ENCODE data around the gene SLC35G3.
"Not testable (repeated sequence)": the region's sequence is repeated elsewhere in the genome, so short reads cannot be mapped to it uniquely, and the experiment has no call there.

SLC35G3 gene

DNA sequence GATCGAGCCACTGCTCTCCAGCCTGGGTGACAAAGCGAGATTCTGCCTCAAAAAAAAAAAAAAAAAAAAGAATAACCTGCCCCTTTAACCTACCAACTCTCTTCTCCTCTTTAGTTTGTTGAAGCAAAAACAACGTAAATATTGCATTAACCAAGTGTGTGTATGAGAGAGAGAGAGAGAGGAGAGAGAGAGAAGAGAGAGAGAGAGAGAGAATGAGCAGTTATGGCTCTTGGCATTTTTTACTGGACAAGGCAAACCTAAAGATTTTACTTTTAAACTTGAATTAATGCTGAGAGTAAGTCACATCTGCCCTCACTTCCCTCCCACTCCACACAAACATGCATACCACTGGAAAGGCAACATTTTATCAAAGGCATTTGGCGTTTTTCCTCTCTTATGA is 45.6 kb upstream of the SLC35G3 start:
- TF ChIP-seq, protein P1, sequence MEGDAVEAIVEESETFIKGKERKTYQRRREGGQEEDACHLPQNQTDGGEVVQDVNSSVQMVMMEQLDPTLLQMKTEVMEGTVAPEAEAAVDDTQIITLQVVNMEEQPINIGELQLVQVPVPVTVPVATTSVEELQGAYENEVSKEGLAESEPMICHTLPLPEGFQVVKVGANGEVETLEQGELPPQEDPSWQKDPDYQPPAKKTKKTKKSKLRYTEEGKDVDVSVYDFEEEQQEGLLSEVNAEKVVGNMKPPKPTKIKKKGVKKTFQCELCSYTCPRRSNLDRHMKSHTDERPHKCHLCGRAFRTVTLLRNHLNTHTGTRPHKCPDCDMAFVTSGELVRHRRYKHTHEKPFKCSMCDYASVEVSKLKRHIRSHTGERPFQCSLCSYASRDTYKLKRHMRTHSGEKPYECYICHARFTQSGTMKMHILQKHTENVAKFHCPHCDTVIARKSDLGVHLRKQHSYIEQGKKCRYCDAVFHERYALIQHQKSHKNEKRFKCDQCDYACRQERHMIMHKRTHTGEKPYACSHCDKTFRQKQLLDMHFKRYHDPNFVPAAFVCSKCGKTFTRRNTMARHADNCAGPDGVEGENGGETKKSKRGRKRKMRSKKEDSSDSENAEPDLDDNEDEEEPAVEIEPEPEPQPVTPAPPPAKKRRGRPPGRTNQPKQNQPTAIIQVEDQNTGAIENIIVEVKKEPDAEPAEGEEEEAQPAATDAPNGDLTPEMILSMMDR (IDR thresholded peaks at IDR 0.05; ENCODE audit: low read depth, low read length), result no peak
- peak in 1 of 2 donors; percentile 29 for DNase-seq (ENCODE audit: low read depth in 2 of 2)
- H3K4me3 ChIP-seq (replicated peaks in 1 of 2; ENCODE audit: low read depth in 2 of 2, low read length in 2 of 2), result no peak overlapping the region

DNA sequence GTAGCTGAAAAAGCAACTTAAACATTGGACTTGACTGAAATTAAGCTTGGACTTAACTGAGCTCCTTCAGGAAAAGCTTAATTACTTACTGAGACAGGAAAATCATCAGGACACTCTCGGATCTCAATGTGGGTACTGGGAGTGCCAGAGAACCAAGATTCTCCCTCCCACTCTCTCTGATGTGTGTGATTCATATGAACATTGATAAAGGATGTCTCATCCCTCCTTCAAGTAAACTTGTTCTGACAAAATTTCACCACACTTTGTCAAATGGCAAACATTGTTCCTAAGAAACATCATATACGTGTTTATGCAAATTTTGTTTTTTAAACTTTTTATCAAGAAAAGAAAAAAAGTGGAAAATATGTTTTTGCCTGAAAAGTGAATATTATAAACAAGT is 44.6 kb upstream of the SLC35G3 start:
- peak; percentile 34 to 70 for DNase-seq (ENCODE audit: low read depth in 2 of 2)
- no peak overlapping the region for H3K4me3 ChIP-seq (replicated peaks in 1 of 2; ENCODE audit: low read depth in 2 of 2, low read length in 2 of 2)
- TF ChIP-seq, protein P1 (IDR thresholded peaks at IDR 0.05; ENCODE audit: low read depth, low read length), result no peak

DNA sequence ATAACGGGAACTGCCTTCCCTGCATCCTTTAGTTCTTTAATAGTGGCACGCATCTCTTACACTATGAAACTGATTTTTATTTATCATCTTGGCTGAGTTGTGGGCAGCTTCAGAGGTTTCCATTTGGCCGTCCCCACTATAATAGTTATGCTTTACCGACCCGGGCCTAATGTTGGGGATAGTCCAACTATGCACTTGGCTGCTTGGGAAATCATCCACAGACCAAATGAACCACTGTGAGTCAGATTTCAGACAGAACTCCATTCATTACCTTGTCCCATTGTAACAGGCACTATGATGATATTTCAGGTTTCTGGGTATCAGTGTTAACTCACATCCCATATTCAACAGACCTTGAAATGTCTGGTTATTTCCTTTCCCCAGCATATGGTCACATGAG is 42.6 kb upstream of the SLC35G3 start:
- no peak overlapping the region for H3K4me3 ChIP-seq (replicated peaks in 1 of 2; ENCODE audit: low read depth in 2 of 2, low read length in 2 of 2)
- DNase-seq (ENCODE audit: low read depth in 2 of 2), result no peak
- TF ChIP-seq, protein P1 (IDR thresholded peaks at IDR 0.05; ENCODE audit: low read depth, low read length), result no peak

DNA sequence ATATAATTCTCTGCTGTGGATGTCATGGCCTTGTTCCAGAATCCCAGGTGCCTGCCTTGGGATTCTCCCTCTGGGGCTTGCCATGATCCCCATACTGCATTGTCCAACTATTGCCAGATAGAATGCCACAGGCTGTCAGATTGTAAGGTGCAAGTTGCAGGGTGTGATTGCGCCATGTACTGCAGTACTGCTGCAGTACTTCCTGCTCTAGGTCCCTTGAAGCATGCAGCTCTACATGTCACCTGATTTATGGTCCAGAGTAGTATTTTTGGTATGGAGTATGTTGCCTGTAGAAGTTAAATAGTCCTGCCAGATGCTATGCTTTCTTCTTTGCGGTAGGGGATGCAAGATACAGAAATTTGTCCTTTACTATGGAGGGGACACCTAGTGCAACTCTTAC is 41.7 kb upstream of the SLC35G3 start:
- TF ChIP-seq, protein P1 (IDR thresholded peaks at IDR 0.05; ENCODE audit: low read depth, low read length), result no peak
- H3K4me3 ChIP-seq (replicated peaks in 1 of 2; ENCODE audit: low read depth in 2 of 2, low read length in 2 of 2), result no peak overlapping the region
- no peak for DNase-seq (ENCODE audit: low read depth in 2 of 2)

DNA sequence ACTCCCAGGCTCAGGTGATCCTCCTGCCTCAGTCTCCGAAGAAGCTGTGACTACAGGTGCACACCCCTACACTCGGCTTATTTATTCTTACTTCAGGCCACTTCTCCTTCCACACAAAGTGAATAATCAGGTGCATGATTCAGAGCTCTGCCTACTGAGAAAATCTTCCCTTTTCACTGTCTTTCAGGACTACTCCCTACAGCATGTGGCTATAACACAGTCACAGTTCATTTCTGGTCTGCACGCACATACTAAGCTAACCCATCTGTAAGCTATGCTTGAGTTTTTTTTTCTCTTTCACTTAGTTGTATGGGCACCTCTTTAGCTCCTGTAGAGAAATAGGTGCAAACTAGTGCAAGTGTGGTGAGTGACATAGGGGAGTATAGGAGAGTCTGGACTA is 41.1 kb upstream of the SLC35G3 start:
- no peak overlapping the region for H3K4me3 ChIP-seq (replicated peaks in 1 of 2; ENCODE audit: low read depth in 2 of 2, low read length in 2 of 2)
- TF ChIP-seq, protein P1 (IDR thresholded peaks at IDR 0.05; ENCODE audit: low read depth, low read length), result no peak
- DNase-seq (ENCODE audit: low read depth in 2 of 2), result no peak

DNA sequence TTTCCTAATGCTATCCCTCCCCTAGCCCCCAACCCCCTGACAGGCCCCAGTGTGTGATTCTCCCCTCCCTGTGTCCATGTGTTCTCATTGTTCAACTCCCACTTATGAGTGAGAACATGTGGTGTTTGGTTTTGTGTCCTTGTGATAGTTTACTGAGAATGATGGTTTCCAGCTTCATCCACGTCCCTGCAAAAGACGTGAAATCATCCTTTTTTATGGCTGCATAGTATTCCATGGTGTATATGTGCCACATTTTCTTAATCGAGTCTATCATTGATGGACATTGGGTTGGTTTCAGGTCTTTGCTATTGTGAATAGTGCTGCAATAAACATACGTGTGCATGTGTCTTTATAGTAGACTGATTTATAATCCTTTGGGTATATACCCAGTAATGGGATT is 40.1 kb upstream of the SLC35G3 start:
- H3K4me3 ChIP-seq (replicated peaks in 1 of 2; ENCODE audit: low read depth in 2 of 2, low read length in 2 of 2); DNase-seq (ENCODE audit: low read depth in 2 of 2): not testable (repeated sequence)

DNA sequence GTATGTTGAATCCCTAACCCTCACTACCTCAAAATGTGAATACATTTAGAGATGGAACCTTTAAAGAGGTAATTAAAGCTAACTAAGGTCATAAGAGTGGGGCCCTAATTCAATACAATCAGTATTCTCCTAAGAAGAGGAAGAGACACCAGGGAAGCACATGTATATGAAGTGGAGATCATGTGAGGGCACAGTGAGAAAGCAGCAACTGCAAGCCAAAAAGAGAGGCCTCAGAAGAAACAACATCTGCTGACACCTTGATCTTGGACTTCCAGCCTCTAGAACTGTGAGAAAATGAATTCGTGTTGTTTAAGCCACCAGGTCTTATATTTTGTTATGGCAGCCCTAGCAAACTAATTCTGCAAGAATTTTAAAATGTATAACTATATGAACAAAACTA is 35.4 kb upstream of the SLC35G3 start:
- TF ChIP-seq, protein P1 (IDR thresholded peaks at IDR 0.05; ENCODE audit: low read depth, low read length), result no peak
- DNase-seq (ENCODE audit: low read depth in 2 of 2), result no peak
- no peak overlapping the region for H3K4me3 ChIP-seq (replicated peaks in 1 of 2; ENCODE audit: low read depth in 2 of 2, low read length in 2 of 2)

All from cardiac fibroblast (primary cell).